Naive thymus-derived CD4-positive, alpha-beta T cell (primary cell): ENCODE measurements around the gene KCNK6. TPM values are rescaled to one million over a fixed set of nuclear protein-coding genes. Genes with fewer than 3 reads are reported as not detected.
A peak's percentile ranks its signal among the peaks of the same experiment; 100 is the strongest.

Experiments
- ATAC-seq: fragments of 150-1000 bp; cut with Tn5 transposase; 2 replicates; pipeline ENCODE4 v1.10.0; 2021; ENCODE audit warnings: mild to moderate bottlenecking, moderate library complexity
- CTCF ChIA-PET: fragments of 350-600 bp; sonication (Branson Sonifier 250); formaldehyde crosslinking; loops from one replicate; lab custom pipeline; 2021; ENCODE audit warnings: antibody characterized with exemption; lab: Charles Lee
- POLR2A ChIA-PET: fragments of 350-600 bp; sonication (Branson Sonifier 250); formaldehyde crosslinking; loops from one replicate; lab custom pipeline; 2021; ENCODE audit warnings: antibody characterized with exemption, inconsistent platforms; lab: Charles Lee
- DNase-seq, 9 donors: peaks; one replicate each; pipeline versions ENCODE4 v3.0.0 to v3.0.0-alpha.2; 2020 to 2022; ENCODE audit warnings: mixed read lengths in 1 of 9
- H3K27ac ChIP-seq: one replicate; pipeline ENCODE4 v1.7.0; 2013; ENCODE audit warnings: mild to moderate bottlenecking, low read depth, low read length, moderate library complexity
- H3K27me3 ChIP-seq, 2 donors: one replicate each; pipeline ENCODE4 v1.7.0; 2013; ENCODE audit warnings: low read length in 2 of 2, mild to moderate bottlenecking in 2 of 2, moderate library complexity in 2 of 2; ENCODE audit not compliant: control insufficient read depth in 2 of 2, insufficient read depth in 2 of 2
- H3K36me3 ChIP-seq, 3 experiments: 1 replicate in 2 of 3; 2 replicates in 1 of 3; pipeline ENCODE4 v1.7.0; 2013; ENCODE audit warnings: low read length in 3 of 3, mild to moderate bottlenecking in 3 of 3, moderate library complexity in 1 of 3; ENCODE audit not compliant: insufficient read depth in 3 of 3, control insufficient read depth in 2 of 3
- H3K4me1 ChIP-seq, 2 donors: one replicate each; pipeline ENCODE4 v1.7.0; 2013; ENCODE audit warnings: low read length in 2 of 2, mild to moderate bottlenecking in 2 of 2, moderate library complexity in 1 of 2; ENCODE audit not compliant: control insufficient read depth in 2 of 2, insufficient read depth in 2 of 2
- H3K4me3 ChIP-seq: 2 replicates; pipeline ENCODE4 v1.7.0; 2013; ENCODE audit warnings: mild to moderate bottlenecking, low read length
- H3K9me3 ChIP-seq, 3 experiments: 1 replicate in 2 of 3; 2 replicates in 1 of 3; pipeline ENCODE4 v1.7.0; 2013; ENCODE audit warnings: low read length in 3 of 3; ENCODE audit not compliant: control insufficient read depth in 2 of 3
- H3K27ac Mint-ChIP-seq, 9 donors: one replicate each; pipeline ENCODE4 v1.8.0; 2020 to 2022; ENCODE audit warnings: mixed read lengths in 9 of 9, mild to moderate bottlenecking in 8 of 9, moderate library complexity in 5 of 9, inconsistent platforms in 2 of 9
- H3K27me3 Mint-ChIP-seq, 5 donors: one replicate each; pipeline ENCODE4 v1.8.0; 2021 to 2022; ENCODE audit warnings: mixed read lengths in 5 of 5, mild to moderate bottlenecking in 1 of 5
- H3K36me3 Mint-ChIP-seq, 5 donors: one replicate each; pipeline ENCODE4 v1.8.0; 2020 to 2022; ENCODE audit warnings: mixed read lengths in 5 of 5, mild to moderate bottlenecking in 3 of 5, inconsistent platforms in 1 of 5
- H3K4me1 Mint-ChIP-seq, 7 donors: one replicate each; pipeline ENCODE4 v1.8.0; 2020 to 2022; ENCODE audit warnings: mixed read lengths in 7 of 7, mild to moderate bottlenecking in 3 of 7, inconsistent platforms in 1 of 7
- H3K4me3 Mint-ChIP-seq, 10 donors: one replicate each; pipeline ENCODE4 v1.8.0; 2020 to 2022; ENCODE audit warnings: mild to moderate bottlenecking in 10 of 10, mixed read lengths in 10 of 10, moderate library complexity in 6 of 10, inconsistent platforms in 2 of 10
- H3K9me3 Mint-ChIP-seq, 11 donors: one replicate each; pipeline ENCODE4 v1.8.0; 2020 to 2022; ENCODE audit warnings: mixed read lengths in 11 of 11, mild to moderate bottlenecking in 4 of 11, inconsistent platforms in 1 of 11, moderate library complexity in 1 of 11
- intact Hi-C, 2 donors: fragments of 100-400 bp; cut with micrococcal nuclease; formaldehyde crosslinking; loops; one replicate each; pipeline ENCODE4 v1.15.1; 2023
- polyA plus RNA-seq, 2 donors: library from polyadenylated mRNA; unstranded; fragments of 300-500 nt; fragmentation: Illumina TruSeq; gene quantifications; one replicate each; pipeline ENCODE4 v1.2.3, GENCODE V29; 2021
- total RNA-seq, 6 experiments: library from RNA in 5 of 6; stranded (reverse) in 5 of 6; gene quantifications; 1 replicate in 5 of 6; 2 replicates in 1 of 6; pipeline ENCODE4 v1.2.3 and lab custom pipeline; 2021 to 2026

Gene KCNK6
- total and polyA plus RNA-seq, 7 experiments from 2014 or later = 1.8 to 19.9 (median 9.2) TPM

- CTCF ChIA-PET = no interaction called here
- ATAC-seq = no peak
- POLR2A ChIA-PET = no interaction called here
Observed at GRCh38 chr19:38355728-38356725, 36.4 kb downstream of the KCNK6 start.

GRCh38 chr19:38358071-38358470, 38.4 kb downstream of the KCNK6 start:
- no peak overlapping the region for H3K4me3 Mint-ChIP-seq
- Histone ChIP-seq H3K9me3 (no peaks in the 10 kb centered on the region), H3K27ac (no peak overlapping the region), H3K4me3 (no peak overlapping the region), H3K4me1 (peaks cover 0 to 6% of the 10 kb centered on the region in 2 donors), H3K36me3 (no peaks in the 10 kb centered on the region), H3K27me3 (no peaks in the 10 kb centered on the region)
- no peaks in the 10 kb centered on the region for H3K36me3 Mint-ChIP-seq
- DNase-seq (no peak), ATAC-seq (no peak)
- POLR2A ChIA-PET = interaction anchor here (0.8 kb wide), 1 partner anchor 600 kb away, joined by 3 read pairs; no protein-coding TSS in a partner anchor
- H3K9me3 Mint-ChIP-seq = no peaks in the 10 kb centered on the region
- H3K27ac Mint-ChIP-seq = no peak overlapping the region
- CTCF ChIA-PET = interaction anchor here (0.7 kb wide), 1 partner anchor 358 kb away, joined by 3 read pairs; no protein-coding TSS in a partner anchor
- peaks cover 0 to 20% (median 13%) of the 10 kb centered on the region in 7 donors for H3K4me1 Mint-ChIP-seq
- intact Hi-C loops = no loop called here
- peaks cover 0 to 46% (median 6%) of the 10 kb centered on the region in 5 donors for H3K27me3 Mint-ChIP-seq

More at GRCh38 chr19:38355728-38356725, 36.4 kb downstream of the KCNK6 start:
- Histone ChIP-seq H3K4me1 (no peaks in the 10 kb centered on the region), H3K4me3 (no peak overlapping the region), H3K36me3 (no peaks in the 10 kb centered on the region), H3K27me3 (no peaks in the 10 kb centered on the region), H3K27ac (no peak overlapping the region), H3K9me3 (no peaks in the 10 kb centered on the region)
- peaks cover 0 to 39% (median 2%) of the 10 kb centered on the region in 5 donors for H3K27me3 Mint-ChIP-seq
- H3K27ac Mint-ChIP-seq = no peak overlapping the region
- H3K9me3 Mint-ChIP-seq = no peaks in the 10 kb centered on the region
- DNase-seq = no peak
- intact Hi-C loops = no loop called here
- no peaks in the 10 kb centered on the region for H3K36me3 Mint-ChIP-seq
- no peak overlapping the region for H3K4me3 Mint-ChIP-seq
- peaks cover 0 to 13% (median 5%) of the 10 kb centered on the region in 7 donors for H3K4me1 Mint-ChIP-seq

GRCh38 chr19:38359242-38360021, 39.8 kb downstream of the KCNK6 start:
- H3K9me3 ChIP-seq = no peaks in the 10 kb centered on the region
- no peak for DNase-seq
- POLR2A ChIA-PET = no interaction called here
- H3K27ac Mint-ChIP-seq = no peak overlapping the region
- H3K27me3 Mint-ChIP-seq = peaks cover 0 to 42% (median 6%) of the 10 kb centered on the region in 5 donors
- ATAC-seq = no peak
- H3K36me3 Mint-ChIP-seq = no peaks in the 10 kb centered on the region
- no peaks in the 10 kb centered on the region for H3K9me3 Mint-ChIP-seq
- no peaks in the 10 kb centered on the region for H3K36me3 ChIP-seq
- H3K4me3 ChIP-seq = no peak overlapping the region
- peaks cover 0 to 21% (median 17%) of the 10 kb centered on the region in 7 donors for H3K4me1 Mint-ChIP-seq
- H3K27ac ChIP-seq = no peak overlapping the region
- peaks cover 0 to 6% of the 10 kb centered on the region in 2 donors for H3K4me1 ChIP-seq
- peak overlapping the region in 5 of 10 donors; percentile 13 to 87 (median 52) for H3K4me3 Mint-ChIP-seq
- intact Hi-C loops = no loop called here
- CTCF ChIA-PET = no interaction called here
- no peaks in the 10 kb centered on the region for H3K27me3 ChIP-seq

GRCh38 chr19:38360351-38360750, 40.7 kb downstream of the KCNK6 start:
- no peaks in the 10 kb centered on the region for H3K9me3 ChIP-seq
- ATAC-seq = no peak
- H3K4me3 Mint-ChIP-seq = peak overlapping the region; percentile 62 to 94 (median 76)
- peaks cover 0 to 6% of the 10 kb centered on the region in 2 donors for H3K4me1 ChIP-seq
- H3K36me3 Mint-ChIP-seq = no peaks in the 10 kb centered on the region
- peaks cover 0 to 21% (median 17%) of the 10 kb centered on the region in 7 donors for H3K4me1 Mint-ChIP-seq
- H3K36me3 ChIP-seq = no peaks in the 10 kb centered on the region
- H3K9me3 Mint-ChIP-seq = no peaks in the 10 kb centered on the region
- ChIA-PET CTCF (interaction anchor here (1.2 kb wide), 1 partner anchor 458 kb away, joined by 3 read pairs; no protein-coding TSS in a partner anchor), POLR2A (no interaction called here)
- intact Hi-C loops = no loop called here
- no peak for DNase-seq
- H3K27ac ChIP-seq = no peak overlapping the region
- H3K4me3 ChIP-seq = no peak overlapping the region
- no peaks in the 10 kb centered on the region for H3K27me3 ChIP-seq
- peaks cover 0 to 42% (median 6%) of the 10 kb centered on the region in 5 donors for H3K27me3 Mint-ChIP-seq
- H3K27ac Mint-ChIP-seq = peak overlapping the region in 1 of 9 donors; percentile 71

- Histone ChIP-seq H3K27me3 (no peaks in the 10 kb centered on the region), H3K36me3 (no peaks in the 10 kb centered on the region), H3K4me1 (peaks cover 0 to 6% of the 10 kb centered on the region in 2 donors), H3K9me3 (no peaks in the 10 kb centered on the region), H3K4me3 (peak overlapping the region; percentile 55), H3K27ac (no peak overlapping the region)
- H3K36me3 Mint-ChIP-seq = no peaks in the 10 kb centered on the region
- H3K27me3 Mint-ChIP-seq = peaks cover 0 to 41% (median 6%) of the 10 kb centered on the region in 5 donors
- ChIA-PET CTCF (interaction anchor here (1.2 kb wide), 1 partner anchor 459 kb away, joined by 3 read pairs; no protein-coding TSS in a partner anchor), POLR2A (no interaction called here)
- H3K9me3 Mint-ChIP-seq = no peaks in the 10 kb centered on the region
- peak; percentile 5 for ATAC-seq
- intact Hi-C loops = no loop called here
- DNase-seq = no peak
- H3K27ac Mint-ChIP-seq = peak overlapping the region in 3 of 9 donors; percentile 56 to 71 (median 62)
- peak overlapping the region; percentile 62 to 94 (median 83) for H3K4me3 Mint-ChIP-seq
- H3K4me1 Mint-ChIP-seq = peaks cover 0 to 21% (median 17%) of the 10 kb centered on the region in 7 donors
Observed at GRCh38 chr19:38360839-38361631, 41.4 kb downstream of the KCNK6 start.
